Upper lobe of left lung (tissue), 6 donors: ENCODE data around the gene IDI2. TPM values are rescaled to one million over a fixed set of nuclear protein-coding genes. Genes with fewer than 3 reads are reported as not detected.

ENCODE experiments used
- ATAC-seq, 2 donors: fragments of 200-7000 bp; cut with Tn5 transposase; one replicate each; pipeline ENCODE4 v1.9.1; 2022; ENCODE audit warnings: mild to moderate bottlenecking in 2 of 2, moderate library complexity in 2 of 2; ENCODE audit not compliant: low FRiP score in 2 of 2
- DNase-seq, 2 donors: peaks; one replicate each; pipeline ENCODE4 v3.0.0-alpha.2; 2019 to 2020
- H3K27ac ChIP-seq, 4 donors: fragments of 200-600 bp; sonication (generic); one replicate each; pipeline ENCODE4 v1.5.1; 2016 to 2019
- H3K27me3 ChIP-seq, 4 donors: fragments of 200-600 bp; sonication (generic); one replicate each; pipeline ENCODE4 v1.5.1; 2017 to 2019
- H3K36me3 ChIP-seq, 4 donors: fragments of 200-600 bp; sonication (generic); one replicate each; pipeline ENCODE4 v1.5.1; 2016 to 2019
- H3K4me1 ChIP-seq, 4 donors: fragments of 200-600 bp; sonication (generic); one replicate each; pipeline ENCODE4 v1.5.1; 2018 to 2019
- H3K4me3 ChIP-seq, 4 donors: fragments of 200-600 bp; sonication (generic); one replicate each; pipeline ENCODE4 v1.5.1; 2017 to 2019; ENCODE audit warnings: mild to moderate bottlenecking in 2 of 4, moderate library complexity in 1 of 4
- H3K9me3 ChIP-seq, 4 donors: fragments of 200-600 bp; sonication (generic); one replicate each; pipeline ENCODE4 v1.5.1; 2018 to 2019
- EP300 ChIP-seq, 4 donors: sonication (generic); formaldehyde crosslinking; IDR thresholded peaks; one replicate each; pipeline ENCODE4 v1.5.1; 2017; ENCODE audit warnings: antibody characterized with exemption in 4 of 4, control low read depth in 2 of 4
- POLR2A ChIP-seq, 4 donors: fragments of 450-650 bp; IDR thresholded peaks; one replicate each; pipeline ENCODE4 v1.5.1; 2016 to 2017; ENCODE audit warnings: antibody characterized with exemption in 4 of 4, mild to moderate bottlenecking in 2 of 4
- POLR2AphosphoS5 ChIP-seq, 2 donors: sonication (generic); formaldehyde crosslinking; IDR thresholded peaks; one replicate each; pipeline ENCODE4 v1.5.1; 2017; ENCODE audit warnings: antibody characterized with exemption in 2 of 2
- WGBS, 2 donors: methylation state at CpG; one replicate each; pipeline ENCODE4 v1.1.5; 2017 to 2018; 5-methylcytosine and 5-hydroxymethylcytosine counted together
- total RNA-seq, 6 donors: library from RNA; depleted of rRNA in 4 of 6; stranded (reverse); fragments of >200 nt in 4 of 6; gene quantifications; one replicate each; pipeline versions ENCODE4 v1.1.0 to v1.2.1, GENCODE V29; 2016 to 2021
- TF ChIP-seq, protein P1 (sequence below), 6 experiments: fragments of 450-650 bp in 4 of 6; fragments of 200-600 bp in 2 of 6; sonication (generic) in 2 of 6; IDR thresholded peaks; one replicate each; pipeline ENCODE4 v1.5.1; 2016 to 2019; ENCODE audit warnings: antibody characterized with exemption in 6 of 6
- donor health status: DM: no; HTN: no; CAD: no; lungs with moderate emphysema.
- donor health status: DM: no; HTN: yes; CAD: no; lungs with severe emphysema.

Gene IDI2
- total RNA-seq, 6 donors from 2014 or later: not detected

DNA sequence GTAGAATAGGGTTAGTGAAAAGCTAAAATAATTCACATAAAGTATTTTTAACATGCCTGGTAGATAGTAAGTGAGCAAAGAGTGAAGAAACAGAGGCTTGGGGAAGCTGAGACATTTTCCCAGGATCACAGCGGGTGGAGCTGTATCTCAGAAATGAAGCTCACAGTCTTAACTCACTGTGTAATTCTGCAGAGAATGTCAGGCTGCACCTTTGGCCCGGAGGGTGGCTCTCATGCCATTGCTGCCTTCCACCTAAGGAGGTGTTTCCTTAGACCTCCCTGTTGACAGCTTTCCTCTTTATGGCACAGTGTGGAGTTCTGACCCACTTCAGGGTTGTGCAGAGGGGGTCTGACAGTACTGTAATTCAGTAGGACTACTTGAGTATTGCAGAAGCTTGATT lies 40.3 kb downstream of the IDI2 start:
- WGBS, 2 donors: 70 to 74% methylated on average over 2 of the region's 2 CpGs
- no peak for DNase-seq
- no peaks in the 10 kb centered on the region for H3K27me3 ChIP-seq
- TF ChIP-seq POLR2AphosphoS5 (IDR thresholded peaks at IDR 0.05): no peak
- TF ChIP-seq EP300 (IDR thresholded peaks at IDR 0.05): no peak
- no peak for TF ChIP-seq POLR2A (IDR thresholded peaks at IDR 0.05)
- TF ChIP-seq, protein P1, sequence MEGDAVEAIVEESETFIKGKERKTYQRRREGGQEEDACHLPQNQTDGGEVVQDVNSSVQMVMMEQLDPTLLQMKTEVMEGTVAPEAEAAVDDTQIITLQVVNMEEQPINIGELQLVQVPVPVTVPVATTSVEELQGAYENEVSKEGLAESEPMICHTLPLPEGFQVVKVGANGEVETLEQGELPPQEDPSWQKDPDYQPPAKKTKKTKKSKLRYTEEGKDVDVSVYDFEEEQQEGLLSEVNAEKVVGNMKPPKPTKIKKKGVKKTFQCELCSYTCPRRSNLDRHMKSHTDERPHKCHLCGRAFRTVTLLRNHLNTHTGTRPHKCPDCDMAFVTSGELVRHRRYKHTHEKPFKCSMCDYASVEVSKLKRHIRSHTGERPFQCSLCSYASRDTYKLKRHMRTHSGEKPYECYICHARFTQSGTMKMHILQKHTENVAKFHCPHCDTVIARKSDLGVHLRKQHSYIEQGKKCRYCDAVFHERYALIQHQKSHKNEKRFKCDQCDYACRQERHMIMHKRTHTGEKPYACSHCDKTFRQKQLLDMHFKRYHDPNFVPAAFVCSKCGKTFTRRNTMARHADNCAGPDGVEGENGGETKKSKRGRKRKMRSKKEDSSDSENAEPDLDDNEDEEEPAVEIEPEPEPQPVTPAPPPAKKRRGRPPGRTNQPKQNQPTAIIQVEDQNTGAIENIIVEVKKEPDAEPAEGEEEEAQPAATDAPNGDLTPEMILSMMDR (IDR thresholded peaks at IDR 0.05): no peak
- no peaks in the 10 kb centered on the region for H3K36me3 ChIP-seq
- H3K9me3 ChIP-seq: peaks cover 4 to 6% (median 5%) of the 10 kb centered on the region in 4 donors
- H3K27ac ChIP-seq: peak overlapping the region; percentile 65 to 95 (median 72)
- ATAC-seq: no peak
- H3K4me1 ChIP-seq: peaks cover 20 to 32% (median 27%) of the 10 kb centered on the region in 4 donors
- peak overlapping the region in 3 of 4 donors; percentile 26 to 36 (median 33) for H3K4me3 ChIP-seq

DNA sequence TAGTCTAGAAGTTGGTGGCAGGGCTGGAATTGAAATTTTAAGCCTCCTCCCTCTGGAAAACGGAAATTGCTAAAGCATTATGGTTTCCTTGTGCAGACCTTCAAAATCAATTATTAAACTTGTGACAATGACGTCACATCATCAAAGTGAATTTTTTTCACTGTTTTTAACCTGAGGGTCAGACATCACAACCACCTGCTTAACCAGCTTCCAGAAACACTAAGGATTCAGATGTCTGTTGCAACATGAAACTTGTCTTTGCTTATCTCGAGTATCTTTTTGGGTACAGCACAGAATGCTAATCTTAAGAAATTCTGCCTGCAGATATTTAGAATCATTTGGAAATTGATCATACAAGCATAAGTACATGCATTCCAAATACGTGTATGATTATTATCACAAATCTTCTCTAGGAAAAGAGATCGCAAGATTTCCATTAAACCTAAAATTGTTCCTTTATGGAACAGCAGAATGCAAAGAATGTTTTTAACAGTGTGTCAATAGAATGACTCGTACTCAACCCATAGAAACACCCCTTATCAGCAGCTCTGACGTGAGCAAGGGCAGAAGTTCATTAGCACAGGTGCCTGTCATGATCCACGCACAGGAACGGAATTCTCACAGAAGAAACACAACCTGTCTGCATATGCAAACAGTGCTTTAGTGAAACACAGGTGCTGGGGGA lies 41.5 kb downstream of the IDI2 start:
- Histone ChIP-seq H3K27ac (peak overlapping the region; percentile 65 to 95 (median 72)), H3K36me3 (no peaks in the 10 kb centered on the region), H3K27me3 (no peaks in the 10 kb centered on the region), H3K9me3 (peaks cover 4 to 16% (median 14%) of the 10 kb centered on the region in 4 donors), H3K4me3 (peak overlapping the region in 3 of 4 donors; percentile 26 to 36 (median 33)), H3K4me1 (peaks cover 8 to 20% (median 18%) of the 10 kb centered on the region in 4 donors)
- 66 to 67% methylated on average over 9 of the region's 9 CpGs for WGBS, 2 donors
- TF ChIP-seq, protein P1 (IDR thresholded peaks at IDR 0.05): no peak
- TF ChIP-seq POLR2A (IDR thresholded peaks at IDR 0.05) (peak in 2 of 4 donors; percentile 14 to 44), POLR2AphosphoS5 (IDR thresholded peaks at IDR 0.05) (peak in 1 of 2 donors; percentile 13), EP300 (IDR thresholded peaks at IDR 0.05) (peak in 1 of 4 donors; percentile 71)
- peak in 1 of 2 donors; percentile 67 for DNase-seq
- no peak for ATAC-seq

DNA sequence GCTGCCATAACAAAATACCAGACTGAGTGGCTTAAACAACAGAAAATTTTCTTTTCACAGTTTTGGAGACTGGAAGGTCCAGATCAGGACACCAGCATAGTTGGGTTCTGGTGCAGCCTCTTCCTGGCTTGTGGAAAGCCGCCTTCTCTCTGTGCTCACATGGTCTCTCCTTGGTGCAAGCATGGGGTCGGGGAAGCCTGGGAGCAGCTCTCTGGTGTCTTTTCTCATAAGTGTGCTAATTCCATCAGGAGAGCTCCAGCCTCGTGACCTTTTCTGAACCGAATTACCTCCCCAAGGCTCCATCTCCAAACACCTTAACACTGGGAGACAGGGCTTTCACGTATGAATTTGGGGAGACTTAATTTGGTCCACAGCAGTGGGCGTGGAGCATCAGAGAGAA lies 42.3 kb downstream of the IDI2 start:
- DNase-seq (no peak), ATAC-seq (no peak)
- no peaks in the 10 kb centered on the region for H3K36me3 ChIP-seq
- WGBS, 2 donors: 84 to 85% methylated on average over 6 of the region's 6 CpGs
- peaks cover 5 to 17% (median 15%) of the 10 kb centered on the region in 4 donors for H3K4me1 ChIP-seq
- no peak overlapping the region for H3K4me3 ChIP-seq
- H3K27ac ChIP-seq: peak overlapping the region in 3 of 4 donors; percentile 48 to 95 (median 62)
- H3K9me3 ChIP-seq: peaks cover 4 to 22% (median 21%) of the 10 kb centered on the region in 4 donors
- TF ChIP-seq POLR2AphosphoS5 (IDR thresholded peaks at IDR 0.05) (no peak), EP300 (IDR thresholded peaks at IDR 0.05) (no peak), POLR2A (IDR thresholded peaks at IDR 0.05) (no peak)
- TF ChIP-seq, protein P1 (IDR thresholded peaks at IDR 0.05): no peak
- H3K27me3 ChIP-seq: no peaks in the 10 kb centered on the region

DNA sequence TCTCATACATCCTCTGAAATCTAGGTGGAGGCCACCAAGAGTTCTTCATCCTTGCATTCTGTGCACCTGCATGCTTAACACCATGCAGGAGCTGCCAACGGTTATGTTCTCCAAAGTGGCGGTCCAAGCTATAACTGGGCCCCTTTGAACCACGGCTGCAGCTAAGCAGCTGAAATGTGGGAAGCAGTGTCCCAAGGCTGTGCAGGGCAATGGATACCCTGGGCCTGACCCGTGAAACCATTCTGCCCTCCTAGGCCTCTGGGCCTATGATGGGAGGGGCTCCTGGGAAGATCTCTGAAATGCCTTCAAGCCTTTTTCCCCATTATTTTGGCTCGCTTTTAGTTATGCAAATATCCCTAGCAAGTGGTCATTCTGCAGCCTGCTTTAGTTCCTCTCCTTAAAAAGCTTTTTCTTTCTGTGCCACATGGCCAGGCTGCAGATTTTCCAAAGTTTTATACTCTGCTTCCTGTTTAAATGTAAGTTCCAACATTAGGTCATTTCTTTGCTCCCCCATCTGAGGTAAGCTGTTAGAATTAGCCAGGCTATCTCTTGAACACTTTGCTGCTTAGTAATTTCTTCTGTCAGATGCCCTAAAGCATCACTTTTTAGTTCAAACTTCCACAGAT lies 45.1 kb downstream of the IDI2 start:
- no peak overlapping the region for H3K4me3 ChIP-seq
- peaks cover 0 to 5% (median 2%) of the 10 kb centered on the region in 4 donors for H3K4me1 ChIP-seq
- TF ChIP-seq, protein P1 (IDR thresholded peaks at IDR 0.05): no peak
- TF ChIP-seq EP300 (IDR thresholded peaks at IDR 0.05): no peak
- no peak for TF ChIP-seq POLR2AphosphoS5 (IDR thresholded peaks at IDR 0.05)
- no peak for TF ChIP-seq POLR2A (IDR thresholded peaks at IDR 0.05)
- ATAC-seq (no peak), DNase-seq (no peak)
- no peaks in the 10 kb centered on the region for H3K27me3 ChIP-seq
- 97 to 100% methylated on average over 5 of the region's 5 CpGs for WGBS, 2 donors
- H3K9me3 ChIP-seq: peaks cover 4 to 22% (median 21%) of the 10 kb centered on the region in 4 donors
- H3K36me3 ChIP-seq: no peaks in the 10 kb centered on the region
- no peak overlapping the region for H3K27ac ChIP-seq
